ENCODE results near the gene PAXX.

PAXX gene

GRCh38 chr9:136994180-136994887 is 2.1 kb downstream of the PAXX start:
- DNase-seq, result no peak
- Mint-ChIP-seq H3K27me3 (ENCODE audit: low read depth, poor library complexity) (peaks cover 28% of the 10 kb centered on the region), H3K4me1 (peaks cover 21% of the 10 kb centered on the region), H3K4me3 (no peak overlapping the region), H3K36me3 (ENCODE audit: low read depth) (no peaks in the 10 kb centered on the region), H3K27ac (no peak overlapping the region), H3K9me3 (peaks cover 18% of the 10 kb centered on the region)
- TF ChIP-seq CTCF (IDR thresholded peaks at IDR 0.05), result no peak

GRCh38 chr9:136994888-136995230 is 2.6 kb downstream of the PAXX start:
- no peak for DNase-seq
- Mint-ChIP-seq H3K4me3 (no peak overlapping the region), H3K36me3 (ENCODE audit: low read depth) (no peaks in the 10 kb centered on the region), H3K4me1 (peaks cover 16% of the 10 kb centered on the region), H3K9me3 (peaks cover 18% of the 10 kb centered on the region), H3K27me3 (ENCODE audit: low read depth, poor library complexity) (peaks cover 23% of the 10 kb centered on the region), H3K27ac (no peak overlapping the region)
- no peak for TF ChIP-seq CTCF (IDR thresholded peaks at IDR 0.05)

GRCh38 chr9:136995362-136995761 is 3.1 kb downstream of the PAXX start:
- Mint-ChIP-seq H3K9me3 (peaks cover 13% of the 10 kb centered on the region), H3K36me3 (ENCODE audit: low read depth) (no peaks in the 10 kb centered on the region), H3K27me3 (ENCODE audit: low read depth, poor library complexity) (peaks cover 24% of the 10 kb centered on the region), H3K4me3 (no peak overlapping the region), H3K4me1 (peaks cover 20% of the 10 kb centered on the region), H3K27ac (no peak overlapping the region)
- TF ChIP-seq CTCF (IDR thresholded peaks at IDR 0.05), result no peak
- no peak for DNase-seq

GRCh38 chr9:136995772-136996311 is 3.6 kb downstream of the PAXX start:
- no peak for DNase-seq
- TF ChIP-seq CTCF (IDR thresholded peaks at IDR 0.05), result no peak
- H3K27ac Mint-ChIP-seq, result no peak overlapping the region
- H3K27me3 Mint-ChIP-seq (ENCODE audit: low read depth, poor library complexity), result peaks cover 27% of the 10 kb centered on the region
- no peak overlapping the region for H3K4me3 Mint-ChIP-seq
- peaks cover 9% of the 10 kb centered on the region for H3K9me3 Mint-ChIP-seq
- peaks cover 25% of the 10 kb centered on the region for H3K4me1 Mint-ChIP-seq
- H3K36me3 Mint-ChIP-seq (ENCODE audit: low read depth), result no peaks in the 10 kb centered on the region

GRCh38 chr9:136996361-136997292 is 4.4 kb downstream of the PAXX start, which contains the start of gene CLIC3:
Gene CLIC3, minus strand, starts transcription at chr9:136996568. Its CDS starts 25 bp downstream, at chr9:136996543.
- DNase-seq, result peak; percentile 40

More at GRCh38 chr9:136996361-136997292, 4.4 kb downstream of the PAXX start, which contains the start of gene CLIC3:
- peaks cover 23% of the 10 kb centered on the region for H3K27me3 Mint-ChIP-seq (ENCODE audit: low read depth, poor library complexity)
- peaks cover under 1% of the 10 kb centered on the region for H3K9me3 Mint-ChIP-seq
- H3K4me1 Mint-ChIP-seq, result peaks cover 25% of the 10 kb centered on the region
- no peak within 1 kb of the TSS for H3K4me3 Mint-ChIP-seq
- TF ChIP-seq CTCF (IDR thresholded peaks at IDR 0.05), result no peak
- no peak within 1 kb of the TSS for H3K27ac Mint-ChIP-seq
- no peaks in the 10 kb centered on the region for H3K36me3 Mint-ChIP-seq (ENCODE audit: low read depth)
